AG04450 (cell line): Measurements from ENCODE around the gene AGBL5. TPM values are rescaled to one million over a fixed set of nuclear protein-coding genes. Genes with fewer than 3 reads are reported as not detected.
"Not testable (repeated sequence)": the region's sequence is repeated elsewhere in the genome, so short reads cannot be mapped to it uniquely, and the experiment has no call there.

Experiments
- CTCF ChIA-PET: fragments of 300-600, 350-600 bp; formaldehyde crosslinking; extraction: SDS; loops from one replicate; lab custom pipeline; 2022; ENCODE audit warnings: antibody characterized with exemption, inconsistent platforms; lab: Charles Lee
- POLR2A ChIA-PET: fragments of 350-600 bp; formaldehyde crosslinking; extraction: SDS; loops from one replicate; lab custom pipeline; 2021; ENCODE audit warnings: antibody characterized with exemption, inconsistent platforms; lab: Yijun Ruan, JAX
- DNase-seq: peaks from one replicate; pipeline ENCODE4 v3.0.0-alpha.2; 2011; ENCODE audit warnings: low read depth, low spot score
- H3K27ac ChIP-seq: one replicate; pipeline ENCODE4 v1.5.1; 2012; ENCODE audit warnings: low read depth, low read length, control low read depth
- H3K27me3 ChIP-seq: one replicate; pipeline ENCODE4 v1.6.0; 2012; ENCODE audit warnings: low read length; ENCODE audit not compliant: control insufficient read depth, insufficient read depth
- H3K4me3 ChIP-seq: 2 replicates; pipeline ENCODE4 v1.5.1; 2011; ENCODE audit warnings: mild to moderate bottlenecking, low read depth, low read length, control low read depth
- H3K9me3 ChIP-seq: 2 replicates; pipeline ENCODE4 v1.5.1; 2012; ENCODE audit warnings: low read length; ENCODE audit not compliant: control insufficient read depth, insufficient read depth
- polyA plus RNA-seq: library from polyadenylated mRNA; depleted of rRNA; stranded (reverse); fragments of >200 nt; gene quantifications from 2 replicates; pipeline ENCODE4 v1.2.3, GENCODE V29; 2011; rRNA removed
- TF ChIP-seq, protein P1 (sequence below): IDR thresholded peaks from 2 replicates; pipeline ENCODE4 v1.5.1; 2011; ENCODE audit warnings: low read depth, low read length, control low read depth, inconsistent platforms

AGBL5 gene
- polyA plus RNA-seq, 1 experiment = 40.9 TPM

DNA sequence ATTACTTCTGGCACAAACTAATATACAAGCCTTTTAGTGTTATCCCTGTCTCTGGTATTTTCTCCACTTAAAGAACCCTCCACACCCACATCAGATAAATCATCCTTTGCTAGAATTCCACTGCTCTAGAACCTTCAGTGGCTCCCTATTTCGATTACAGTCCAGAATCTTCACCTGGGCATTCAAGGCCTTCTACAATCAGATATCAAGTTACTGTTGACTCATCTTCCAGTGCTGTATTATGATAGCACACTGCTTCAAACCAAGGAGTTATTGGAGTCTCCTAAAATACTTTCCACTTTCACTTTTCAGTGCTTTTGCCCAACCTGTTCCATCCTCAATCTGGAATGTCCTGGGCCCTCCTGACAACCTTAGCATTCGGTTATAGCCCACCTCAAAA lies 64.1 kb downstream of the AGBL5 start:
- no peak for DNase-seq
- CTCF ChIA-PET = no interaction called here
- no peaks in the 10 kb centered on the region for H3K9me3 ChIP-seq
- H3K27me3 ChIP-seq = peaks cover 41% of the 10 kb centered on the region
- no peak overlapping the region for H3K4me3 ChIP-seq
- TF ChIP-seq, protein P1, sequence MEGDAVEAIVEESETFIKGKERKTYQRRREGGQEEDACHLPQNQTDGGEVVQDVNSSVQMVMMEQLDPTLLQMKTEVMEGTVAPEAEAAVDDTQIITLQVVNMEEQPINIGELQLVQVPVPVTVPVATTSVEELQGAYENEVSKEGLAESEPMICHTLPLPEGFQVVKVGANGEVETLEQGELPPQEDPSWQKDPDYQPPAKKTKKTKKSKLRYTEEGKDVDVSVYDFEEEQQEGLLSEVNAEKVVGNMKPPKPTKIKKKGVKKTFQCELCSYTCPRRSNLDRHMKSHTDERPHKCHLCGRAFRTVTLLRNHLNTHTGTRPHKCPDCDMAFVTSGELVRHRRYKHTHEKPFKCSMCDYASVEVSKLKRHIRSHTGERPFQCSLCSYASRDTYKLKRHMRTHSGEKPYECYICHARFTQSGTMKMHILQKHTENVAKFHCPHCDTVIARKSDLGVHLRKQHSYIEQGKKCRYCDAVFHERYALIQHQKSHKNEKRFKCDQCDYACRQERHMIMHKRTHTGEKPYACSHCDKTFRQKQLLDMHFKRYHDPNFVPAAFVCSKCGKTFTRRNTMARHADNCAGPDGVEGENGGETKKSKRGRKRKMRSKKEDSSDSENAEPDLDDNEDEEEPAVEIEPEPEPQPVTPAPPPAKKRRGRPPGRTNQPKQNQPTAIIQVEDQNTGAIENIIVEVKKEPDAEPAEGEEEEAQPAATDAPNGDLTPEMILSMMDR = no peak
- POLR2A ChIA-PET = no interaction called here
- no peak overlapping the region for H3K27ac ChIP-seq

DNA sequence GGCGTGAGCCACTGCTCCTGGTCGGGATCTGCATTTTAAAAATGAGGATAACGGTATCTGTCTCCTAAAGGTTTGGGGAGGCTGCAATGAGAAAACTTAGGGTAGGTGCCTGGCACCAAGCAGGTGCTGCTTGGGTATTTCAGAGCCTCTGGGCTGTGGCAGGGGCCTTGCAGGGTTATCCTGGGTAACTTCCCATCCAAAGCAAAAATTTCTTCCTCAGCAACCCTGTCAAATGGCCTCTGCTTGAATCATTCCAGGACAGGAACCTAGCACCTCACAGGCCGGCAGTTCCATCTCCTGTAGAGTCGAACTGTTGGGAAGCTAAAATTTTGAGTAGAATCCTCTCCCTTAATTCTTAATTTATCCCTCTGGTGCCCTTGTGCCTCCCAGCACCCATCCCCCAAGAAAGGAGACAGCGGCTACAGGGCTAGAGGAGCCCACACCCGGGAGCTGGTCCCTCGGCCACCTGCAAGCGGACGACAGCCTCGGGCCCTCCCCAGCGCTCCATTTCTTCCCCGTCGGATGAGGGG lies 66.6 kb downstream of the AGBL5 start:
- ChIA-PET POLR2A (no interaction called here), CTCF (interaction anchor here (0.6 kb wide), 1 partner anchor 20 kb away, joined by 3 read pairs; no protein-coding TSS in a partner anchor)
- no peak for DNase-seq
- peak overlapping the region; percentile 49 for H3K4me3 ChIP-seq
- peaks cover 50% of the 10 kb centered on the region for H3K27me3 ChIP-seq
- no peaks in the 10 kb centered on the region for H3K9me3 ChIP-seq
- TF ChIP-seq, protein P1 = no peak
- H3K27ac ChIP-seq = no peak overlapping the region

DNA sequence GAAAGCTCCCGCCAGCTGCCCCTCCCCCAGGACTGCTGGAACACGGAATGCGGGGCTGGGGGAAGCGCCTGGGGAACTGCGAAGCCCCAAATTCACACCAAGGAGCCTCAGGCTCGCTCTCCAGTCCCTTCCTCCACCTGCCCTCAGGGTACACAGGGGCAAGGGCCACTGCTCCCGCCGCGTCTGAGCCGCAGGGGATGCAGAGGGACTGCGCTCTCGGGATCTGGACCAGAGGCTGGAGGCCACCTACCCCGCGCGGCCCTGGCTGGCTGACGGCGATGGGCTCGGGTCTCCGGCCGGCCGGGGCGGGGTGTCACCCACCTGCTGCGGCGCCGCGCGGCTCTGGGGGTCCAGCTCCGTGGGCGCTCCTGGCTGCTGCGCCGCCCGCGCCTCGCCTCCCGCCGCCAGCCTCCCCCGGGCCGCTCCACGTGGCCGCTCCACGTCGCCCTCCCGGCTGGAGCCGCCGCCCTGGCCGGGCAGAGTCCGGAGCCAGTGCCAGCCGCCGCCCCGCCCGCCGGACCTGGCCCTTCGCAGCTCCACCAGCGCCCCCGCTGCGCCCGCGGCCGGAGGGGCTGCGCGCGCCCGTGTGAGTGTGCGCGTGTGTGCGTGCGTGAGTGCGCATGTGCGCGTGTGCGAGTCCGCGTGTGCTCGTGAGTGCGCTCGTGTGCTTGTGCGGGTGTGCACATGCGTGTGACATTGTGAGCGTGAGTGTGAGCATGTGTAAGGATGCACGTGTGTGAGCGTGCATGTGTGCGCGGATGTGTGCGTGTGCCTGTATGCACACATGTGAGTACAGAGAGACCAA lies 67.3 kb downstream of the AGBL5 start, which contains the start of gene CGREF1:
Gene CGREF1, minus strand, starts transcription at position 604 of the 805 bp plus-strand sequence. CDS start 14,762 bp downstream, outside the sequence.
- TF ChIP-seq, protein P1 = no peak

DNA sequence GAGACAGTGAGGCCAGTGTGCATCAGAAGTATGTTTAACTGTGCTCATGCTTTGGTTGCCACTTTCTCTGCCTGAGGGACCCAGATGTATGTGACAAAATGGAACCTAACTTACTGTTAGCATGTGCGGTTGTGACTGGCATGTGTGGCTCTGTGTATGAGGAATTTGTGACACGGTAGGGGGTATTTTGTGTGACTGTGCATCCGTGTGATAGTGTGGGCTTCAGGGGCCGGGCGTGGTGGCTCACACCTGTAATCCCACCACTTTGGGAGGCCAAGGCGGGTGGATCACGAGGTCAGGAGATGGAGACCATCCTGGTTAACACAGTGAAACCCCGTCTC lies 67.8 kb downstream of the AGBL5 start:
- H3K27ac ChIP-seq, H3K9me3 ChIP-seq, DNase-seq, POLR2A ChIA-PET: not testable (repeated sequence)
- H3K4me3 ChIP-seq = peak overlapping the region; percentile 50
- H3K27me3 ChIP-seq = peaks cover 53% of the 10 kb centered on the region
- CTCF ChIA-PET = interaction anchor here (0.6 kb wide), 1 partner anchor 13 kb away, joined by 4 read pairs; no protein-coding TSS in a partner anchor

More for the DNA sequence above, 67.3 kb downstream of the AGBL5 start, which contains the start of gene CGREF1:
- Histone ChIP-seq H3K4me3 (peak within 1 kb of the TSS; percentile 50), H3K27me3 (peaks cover 51% of the 10 kb centered on the region), H3K9me3 (no peaks in the 10 kb centered on the region; the same call in 1 of the 2 replicates), H3K27ac (no peak within 1 kb of the TSS)
- POLR2A ChIA-PET = no interaction called here
- DNase-seq = no peak
- CTCF ChIA-PET = interaction anchor here (0.6 kb wide), 1 partner anchor 14 kb away, joined by 4 read pairs; no protein-coding TSS in a partner anchor

Other genes with a start within 250 kb of the AGBL5 start
- not detected in 2 replicates for gene DPYSL5, start 203.5 kb upstream of the AGBL5 start, polyA plus RNA-seq
- gene MAPRE3, start 81.0 kb upstream of the AGBL5 start, polyA plus RNA-seq = 16.4 and 16.8 TPM in 2 replicates
- gene TMEM214, start 18.7 kb upstream of the AGBL5 start, polyA plus RNA-seq = 121 and 145 TPM in 2 replicates
- 679 and 783 TPM in 2 replicates for gene OST4, start 20.0 kb downstream of the AGBL5 start, polyA plus RNA-seq
- gene EMILIN1, start 26.9 kb downstream of the AGBL5 start, polyA plus RNA-seq = 68.3 and 96.0 TPM in 2 replicates
- gene KHK, start 35.1 kb downstream of the AGBL5 start, polyA plus RNA-seq = 0.37 and 0.79 TPM in 2 replicates
- gene CGREF1, start 67.5 kb downstream of the AGBL5 start, polyA plus RNA-seq = 0.71 and 0.74 TPM in 2 replicates
- gene ABHD1, start 72.1 kb downstream of the AGBL5 start, polyA plus RNA-seq = 0.10 TPM in 1 of 2 replicates, not detected in the other
- 44.9 and 57.3 TPM in 2 replicates for gene PREB, start 83.0 kb downstream of the AGBL5 start, polyA plus RNA-seq
- gene PRR30, start 87.7 kb downstream of the AGBL5 start, polyA plus RNA-seq = not detected in 2 replicates
- gene TCF23, start 97.3 kb downstream of the AGBL5 start, polyA plus RNA-seq = not detected in 2 replicates
- 219 and 233 TPM in 2 replicates for gene ATRAID, start 160.4 kb downstream of the AGBL5 start, polyA plus RNA-seq
- 22.0 and 23.2 TPM in 2 replicates for gene SLC5A6, start 160.6 kb downstream of the AGBL5 start, polyA plus RNA-seq
- 17.8 and 23.4 TPM in 2 replicates for gene CAD, start 165.7 kb downstream of the AGBL5 start, polyA plus RNA-seq
- gene SLC30A3, start 211.4 kb downstream of the AGBL5 start, polyA plus RNA-seq = 0.04 and 0.07 TPM in 2 replicates
- gene DNAJC5G, start 223.8 kb downstream of the AGBL5 start, polyA plus RNA-seq = not detected in 2 replicates
- gene TRIM54, start 230.8 kb downstream of the AGBL5 start, polyA plus RNA-seq = 0.05 TPM in 1 of 2 replicates, not detected in the other